Measurements from ENCODE around the gene PNLIPRP2. TPM values are rescaled to one million over a fixed set of nuclear protein-coding genes. Genes with fewer than 3 reads are reported as not detected.

The PNLIPRP2 gene
- total RNA-seq, 4 donors from 2014 or later: 0.42 to 4.1 (median 2.4) TPM; not detected in 1

DNA sequence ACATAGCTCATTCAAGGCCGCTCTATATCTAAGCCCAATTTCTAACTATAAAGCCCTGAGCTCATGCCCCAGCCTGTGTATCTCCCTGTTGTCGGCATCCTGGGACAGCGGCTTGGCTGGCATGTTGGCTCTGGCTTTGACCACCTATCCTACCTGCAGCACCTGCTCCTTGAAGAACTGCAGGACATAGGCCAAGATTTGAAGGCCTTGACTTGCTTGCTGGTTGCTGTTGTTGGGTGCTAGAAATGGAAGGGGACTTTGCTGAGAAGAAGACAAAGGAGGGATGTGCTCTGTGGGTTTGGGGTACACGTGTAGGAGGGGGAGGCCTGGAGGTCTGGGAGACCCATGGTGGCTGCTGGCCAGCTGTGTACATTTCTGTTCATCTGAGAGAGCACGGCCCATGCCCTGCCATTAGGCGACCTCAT lies 11.1 kb downstream of the PNLIPRP2 start:
- Histone ChIP-seq H3K4me1 (peaks cover 0 to 12% (median 0%) of the 10 kb centered on the region in 4 donors), H3K4me3 (no peak overlapping the region), H3K9me3 (no peaks in the 10 kb centered on the region), H3K27me3 (peaks cover 0 to 14% of the 10 kb centered on the region in 2 donors), H3K27ac (peak overlapping the region in 1 of 4 donors; percentile 56), H3K36me3 (no peaks in the 10 kb centered on the region)
- TF ChIP-seq, protein P1, sequence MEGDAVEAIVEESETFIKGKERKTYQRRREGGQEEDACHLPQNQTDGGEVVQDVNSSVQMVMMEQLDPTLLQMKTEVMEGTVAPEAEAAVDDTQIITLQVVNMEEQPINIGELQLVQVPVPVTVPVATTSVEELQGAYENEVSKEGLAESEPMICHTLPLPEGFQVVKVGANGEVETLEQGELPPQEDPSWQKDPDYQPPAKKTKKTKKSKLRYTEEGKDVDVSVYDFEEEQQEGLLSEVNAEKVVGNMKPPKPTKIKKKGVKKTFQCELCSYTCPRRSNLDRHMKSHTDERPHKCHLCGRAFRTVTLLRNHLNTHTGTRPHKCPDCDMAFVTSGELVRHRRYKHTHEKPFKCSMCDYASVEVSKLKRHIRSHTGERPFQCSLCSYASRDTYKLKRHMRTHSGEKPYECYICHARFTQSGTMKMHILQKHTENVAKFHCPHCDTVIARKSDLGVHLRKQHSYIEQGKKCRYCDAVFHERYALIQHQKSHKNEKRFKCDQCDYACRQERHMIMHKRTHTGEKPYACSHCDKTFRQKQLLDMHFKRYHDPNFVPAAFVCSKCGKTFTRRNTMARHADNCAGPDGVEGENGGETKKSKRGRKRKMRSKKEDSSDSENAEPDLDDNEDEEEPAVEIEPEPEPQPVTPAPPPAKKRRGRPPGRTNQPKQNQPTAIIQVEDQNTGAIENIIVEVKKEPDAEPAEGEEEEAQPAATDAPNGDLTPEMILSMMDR (IDR thresholded peaks at IDR 0.05): no peak
- TF ChIP-seq EP300 (IDR thresholded peaks at IDR 0.05) (no peak), POLR2A (IDR thresholded peaks at IDR 0.05) (no peak)
- WGBS, 2 donors: 83% methylated on average over 6 of the region's 6 CpGs
- no peak for DNase-seq (ENCODE audit: low spot score in 2 of 2)

DNA sequence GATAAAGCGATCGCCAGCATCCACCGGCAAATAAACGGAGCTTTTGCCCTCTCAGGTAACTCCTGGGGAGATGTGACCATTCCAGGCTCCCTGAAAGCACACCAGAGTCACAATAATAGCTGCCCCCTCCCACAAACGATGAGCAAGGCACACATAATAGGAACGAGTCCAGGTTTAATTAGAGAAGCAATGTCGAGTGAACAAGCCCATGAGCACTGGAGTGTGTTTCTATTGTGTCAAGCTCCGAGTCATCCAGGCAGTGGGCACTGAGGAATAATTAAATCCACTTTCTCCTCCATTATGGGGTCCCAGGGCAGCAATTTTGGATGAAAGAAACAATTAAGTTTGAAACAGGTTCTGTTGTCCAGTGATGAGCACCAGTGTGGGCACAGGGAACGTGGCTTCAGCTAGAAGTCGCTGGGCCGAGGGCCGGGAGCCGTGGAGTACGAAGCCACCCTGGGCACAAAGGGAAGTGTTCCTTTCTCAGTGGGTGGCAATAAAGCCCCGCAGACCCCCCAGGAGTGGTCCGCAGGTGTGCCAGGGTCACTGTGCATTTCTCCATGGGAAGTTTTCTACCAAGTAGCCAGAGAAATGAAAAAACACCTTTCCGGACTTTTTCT lies 12.0 kb downstream of the PNLIPRP2 start:
- no peaks in the 10 kb centered on the region for H3K9me3 ChIP-seq
- H3K27ac ChIP-seq: no peak overlapping the region
- no peak for DNase-seq (ENCODE audit: low spot score in 2 of 2)
- H3K36me3 ChIP-seq: no peaks in the 10 kb centered on the region
- peaks cover 0 to 4% (median 0%) of the 10 kb centered on the region in 4 donors for H3K4me1 ChIP-seq
- peaks cover 0 to 6% of the 10 kb centered on the region in 2 donors for H3K27me3 ChIP-seq
- no peak overlapping the region for H3K4me3 ChIP-seq
- TF ChIP-seq, protein P1 (IDR thresholded peaks at IDR 0.05): no peak
- TF ChIP-seq EP300 (IDR thresholded peaks at IDR 0.05) (no peak), POLR2A (IDR thresholded peaks at IDR 0.05) (no peak)
- WGBS, 2 donors: 82 to 84% methylated on average over 17 of the region's 17 CpGs

DNA sequence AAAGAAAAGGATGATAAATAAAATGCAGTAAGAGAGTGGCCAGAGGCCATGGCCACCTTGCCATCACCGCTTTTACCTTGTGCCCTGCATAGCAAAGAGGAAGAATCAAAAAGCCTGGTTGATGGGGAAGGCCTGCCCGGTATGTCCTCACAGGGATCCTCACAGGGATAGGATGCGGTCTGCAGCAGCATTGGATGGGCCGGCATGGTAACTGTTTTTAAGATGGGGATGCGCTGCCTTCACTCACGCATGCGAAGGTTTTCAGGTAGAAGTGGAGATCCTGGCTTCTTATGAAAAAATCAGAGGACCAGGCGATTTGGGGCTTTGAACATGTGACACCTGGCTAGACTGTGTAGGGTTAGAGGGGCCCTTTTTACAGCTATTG lies 12.5 kb downstream of the PNLIPRP2 start:
- TF ChIP-seq EP300 (IDR thresholded peaks at IDR 0.05): no peak
- TF ChIP-seq, protein P1 (IDR thresholded peaks at IDR 0.05): no peak
- TF ChIP-seq POLR2A (IDR thresholded peaks at IDR 0.05): no peak
- no peak for DNase-seq (ENCODE audit: low spot score in 2 of 2)
- Histone ChIP-seq H3K9me3 (no peaks in the 10 kb centered on the region), H3K36me3 (no peaks in the 10 kb centered on the region), H3K27ac (no peak overlapping the region), H3K4me3 (no peak overlapping the region), H3K4me1 (peaks cover 0 to 4% (median 0%) of the 10 kb centered on the region in 4 donors), H3K27me3 (peaks cover 0 to under 1% of the 10 kb centered on the region in 2 donors)
- 95 to 98% methylated on average over 8 of the region's 8 CpGs for WGBS, 2 donors

DNA sequence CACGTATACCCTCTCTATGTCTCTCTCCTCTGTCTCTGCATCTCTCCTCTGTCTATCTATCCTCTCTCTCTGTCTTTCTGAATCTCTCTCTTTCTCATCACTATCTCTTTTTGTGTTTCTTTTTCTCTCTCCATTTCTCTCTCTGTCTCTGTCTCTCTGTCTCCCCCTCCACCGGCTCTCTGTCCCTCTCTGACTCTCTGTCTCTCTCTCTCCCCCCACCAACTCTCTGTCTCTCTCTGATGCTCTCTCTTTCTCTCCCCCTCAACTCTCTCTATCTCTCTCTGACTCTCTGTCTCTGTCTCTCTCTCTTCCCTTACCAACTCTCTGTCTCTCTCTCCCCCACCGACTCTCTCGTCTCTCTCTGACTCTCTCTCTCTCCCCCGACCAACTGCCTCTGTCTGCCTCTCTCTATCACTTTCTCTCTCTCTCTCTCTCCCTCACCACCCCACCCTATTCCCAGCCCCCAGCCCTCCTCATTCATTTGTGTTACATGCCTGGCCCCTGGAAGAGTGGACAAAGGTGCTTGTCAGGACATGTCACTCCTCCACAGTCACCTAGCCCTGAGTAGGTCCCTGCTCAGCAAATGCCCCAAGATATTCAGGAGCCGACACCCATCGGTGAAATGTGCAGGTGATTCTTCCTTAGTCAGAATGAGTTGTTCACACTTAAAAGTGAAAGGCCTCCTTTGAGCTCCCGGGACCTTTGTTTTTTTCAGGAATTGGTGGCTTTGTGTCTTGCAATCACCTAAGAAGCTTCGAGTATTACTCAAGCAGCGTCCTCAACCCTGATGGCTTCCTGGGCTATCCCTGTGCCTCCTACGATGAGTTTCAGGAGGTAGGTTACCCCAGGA lies 13.6 kb downstream of the PNLIPRP2 start:
- H3K36me3 ChIP-seq: no peaks in the 10 kb centered on the region
- no peak for DNase-seq (ENCODE audit: low spot score in 2 of 2)
- no peak overlapping the region for H3K4me3 ChIP-seq
- H3K27me3 ChIP-seq: no peaks in the 10 kb centered on the region
- TF ChIP-seq, protein P1 (IDR thresholded peaks at IDR 0.05): no peak
- TF ChIP-seq EP300 (IDR thresholded peaks at IDR 0.05) (no peak), POLR2A (IDR thresholded peaks at IDR 0.05) (no peak)
- no peaks in the 10 kb centered on the region for H3K9me3 ChIP-seq
- 86 to 87% methylated on average over 11 of the region's 11 CpGs for WGBS, 2 donors
- no peak overlapping the region for H3K27ac ChIP-seq
- H3K4me1 ChIP-seq: peaks cover 0 to 3% (median 0%) of the 10 kb centered on the region in 4 donors

DNA sequence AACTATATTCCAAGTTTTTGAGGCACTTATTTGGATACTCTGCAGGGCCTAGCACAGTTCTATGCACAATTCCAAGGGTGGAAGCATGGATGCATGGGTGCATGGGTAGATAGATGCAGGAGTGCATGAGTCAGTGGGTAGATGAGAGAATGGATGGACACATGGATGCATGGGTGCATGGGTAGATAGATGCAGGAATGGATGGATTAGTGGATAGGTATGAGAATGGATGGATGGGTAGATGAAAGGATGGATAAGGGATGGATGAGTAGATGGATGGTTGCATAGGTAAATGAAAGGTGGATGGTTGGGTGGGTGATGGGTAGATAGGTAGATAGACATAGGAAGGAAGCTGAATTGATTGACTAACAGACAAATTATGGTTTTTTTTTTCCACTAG lies 15.6 kb downstream of the PNLIPRP2 start:
- DNase-seq (ENCODE audit: low spot score in 2 of 2): no peak
- TF ChIP-seq, protein P1 (IDR thresholded peaks at IDR 0.05): no peak
- TF ChIP-seq EP300 (IDR thresholded peaks at IDR 0.05): no peak
- no peak for TF ChIP-seq POLR2A (IDR thresholded peaks at IDR 0.05)
- H3K4me1 ChIP-seq: no peaks in the 10 kb centered on the region

More for the DNA sequence above, 15.6 kb downstream of the PNLIPRP2 start:
- no peaks in the 10 kb centered on the region for H3K27me3 ChIP-seq
- H3K4me3 ChIP-seq: no peak overlapping the region
- H3K36me3 ChIP-seq: no peaks in the 10 kb centered on the region
- peaks cover 0 to 11% (median 3%) of the 10 kb centered on the region in 4 donors for H3K9me3 ChIP-seq
- H3K27ac ChIP-seq: no peak overlapping the region

Measured in tibial nerve (tissue), 4 donors.